CD14-positive monocyte (primary cell): ENCODE data around the gene SUSD1. TPM values are rescaled to one million over a fixed set of nuclear protein-coding genes. Genes with fewer than 3 reads are reported as not detected.

ENCODE experiments used
- DNase-seq, 3 donors: peaks; one replicate each; pipeline ENCODE4 v3.0.0-alpha.2; 2011 to 2022
- H2AFZ ChIP-seq: 2 replicates; pipeline ENCODE4 v1.6.0; 2012; ENCODE audit warnings: mild to moderate bottlenecking, low read depth, low read length, inconsistent platforms; ENCODE audit not compliant: insufficient read depth, poor library complexity, severe bottlenecking
- H3K27ac ChIP-seq, 2 donors: 1 replicate in 1 of 2; 2 replicates in 1 of 2; pipeline ENCODE4 v1.5.1; 2012 to 2013; ENCODE audit warnings: low read length in 2 of 2, control low read depth in 1 of 2, inconsistent platforms in 1 of 2, low read depth in 1 of 2, mild to moderate bottlenecking in 1 of 2
- H3K27me3 ChIP-seq, 2 donors: one replicate each; pipeline versions ENCODE4 v1.6.0 to v1.6.1; 2011 to 2013; ENCODE audit warnings: low read length in 2 of 2; ENCODE audit not compliant: control insufficient read depth in 2 of 2, insufficient read depth in 2 of 2
- H3K36me3 ChIP-seq, 2 donors: replicated peaks in 1 of 2; 1 replicate in 1 of 2; 2 replicates in 1 of 2; pipeline versions ENCODE4 v1.5.1 to v1.6.1; 2012 to 2013; ENCODE audit warnings: low read length in 2 of 2, control low read depth in 1 of 2, inconsistent platforms in 1 of 2, mild to moderate bottlenecking in 1 of 2; ENCODE audit not compliant: insufficient read depth in 2 of 2, control insufficient read depth in 1 of 2
- H3K4me1 ChIP-seq, 2 donors: 1 replicate in 1 of 2; 2 replicates in 1 of 2; pipeline versions ENCODE4 v1.5.1 to v1.6.1; 2012 to 2013; ENCODE audit warnings: low read length in 2 of 2, control low read depth in 1 of 2, inconsistent platforms in 1 of 2, mild to moderate bottlenecking in 1 of 2, moderate library complexity in 1 of 2; ENCODE audit not compliant: insufficient read depth in 2 of 2, control insufficient read depth in 1 of 2
- H3K4me2 ChIP-seq: replicated peaks from 2 replicates; pipeline ENCODE3; 2012; ENCODE audit warnings: low read length, moderate library complexity, mild to moderate bottlenecking; ENCODE audit not compliant: poor library complexity, severe bottlenecking; ENCODE audit errors: extremely low read depth
- H3K4me3 ChIP-seq, 3 experiments: fragments of 200-600 bp in 1 of 3; sonication (generic) in 1 of 3; replicated peaks in 1 of 3; 1 replicate in 2 of 3; 2 replicates in 1 of 3; pipeline ENCODE4 v1.5.1; 2011 to 2013; ENCODE audit warnings: low read length in 3 of 3, mild to moderate bottlenecking in 3 of 3, control low read depth in 2 of 3, low read depth in 2 of 3, inconsistent platforms in 1 of 3, moderate library complexity in 1 of 3
- H3K79me2 ChIP-seq: 2 replicates; pipeline ENCODE4 v1.6.0; 2012; ENCODE audit warnings: mild to moderate bottlenecking, control low read depth, inconsistent platforms, low read length, moderate library complexity; ENCODE audit not compliant: insufficient read depth
- H3K9ac ChIP-seq: 2 replicates; pipeline ENCODE4 v1.6.0; 2017; ENCODE audit warnings: low read length, mild to moderate bottlenecking; ENCODE audit not compliant: insufficient read depth, poor library complexity, severe bottlenecking
- H3K9me3 ChIP-seq, 2 donors: replicated peaks in 1 of 2; 1 replicate in 1 of 2; 2 replicates in 1 of 2; pipeline versions ENCODE4 v1.5.1 to v1.6.1; 2012 to 2013; ENCODE audit warnings: low read length in 2 of 2, control low read depth in 1 of 2; ENCODE audit not compliant: control insufficient read depth in 1 of 2, insufficient read depth in 1 of 2
- H4K20me1 ChIP-seq: 2 replicates; pipeline ENCODE4 v1.6.0; 2012; ENCODE audit warnings: mild to moderate bottlenecking, low read length, control low read depth, moderate library complexity; ENCODE audit not compliant: insufficient read depth
- H3K27ac Mint-ChIP-seq, 7 donors: one replicate each; pipeline ENCODE4 v1.8.0; 2020; ENCODE audit warnings: mild to moderate bottlenecking in 7 of 7, mixed read lengths in 7 of 7, moderate library complexity in 6 of 7, inconsistent platforms in 2 of 7
- H3K27me3 Mint-ChIP-seq, 3 donors: one replicate each; pipeline ENCODE4 v1.8.0; 2021 to 2022; ENCODE audit warnings: low read depth in 3 of 3, mild to moderate bottlenecking in 3 of 3, mixed read lengths in 3 of 3, moderate library complexity in 3 of 3, inconsistent platforms in 1 of 3
- H3K36me3 Mint-ChIP-seq, 2 donors: one replicate each; pipeline ENCODE4 v1.8.0; 2020; ENCODE audit warnings: mixed read lengths in 2 of 2, inconsistent platforms in 1 of 2, mild to moderate bottlenecking in 1 of 2
- H3K4me1 Mint-ChIP-seq: one replicate; pipeline ENCODE4 v1.8.0; 2020; ENCODE audit warnings: mild to moderate bottlenecking, mixed read lengths
- H3K4me3 Mint-ChIP-seq, 2 donors: one replicate each; pipeline ENCODE4 v1.8.0; 2020; ENCODE audit warnings: mild to moderate bottlenecking in 2 of 2, mixed read lengths in 2 of 2, moderate library complexity in 1 of 2
- H3K9me3 Mint-ChIP-seq, 7 donors: one replicate each; pipeline ENCODE4 v1.8.0; 2020 to 2022; ENCODE audit warnings: mixed read lengths in 7 of 7, mild to moderate bottlenecking in 6 of 7, moderate library complexity in 6 of 7, inconsistent platforms in 2 of 7
- WGBS: methylation state at CpG from one replicate; pipeline ENCODE4 v1.1.5; 2013; ENCODE audit warnings: missing lambda C conversion rate; ENCODE audit not compliant: insufficient coverage; 5-methylcytosine and 5-hydroxymethylcytosine counted together
- intact Hi-C, 2 donors: fragments of 100-400 bp; cut with micrococcal nuclease; formaldehyde crosslinking; loops; one replicate each; pipeline versions ENCODE4 v1.15.0 to v1.15.1; 2023
- polyA plus RNA-seq, 3 donors: library from polyadenylated mRNA; depleted of rRNA in 1 of 3; unstranded in 2 of 3; stranded (reverse) in 1 of 3; fragments of 300-500 nt in 2 of 3; fragments of >200 nt in 1 of 3; fragmentation: Illumina TruSeq in 2 of 3; gene quantifications; 1 replicate in 2 of 3; 2 replicates in 1 of 3; pipeline ENCODE4 v1.2.3, GENCODE V29; 2012 to 2021
- TF ChIP-seq, protein P1 (sequence below): fragments of 200-600 bp; IDR thresholded peaks from one replicate; pipeline ENCODE4 v1.8.0; 2022; ENCODE audit warnings: antibody characterized with exemption, mild to moderate bottlenecking

SUSD1 gene
- polyA plus RNA-seq, 3 donors, result 29.1 to 42.3 (median 30.9) TPM

DNA sequence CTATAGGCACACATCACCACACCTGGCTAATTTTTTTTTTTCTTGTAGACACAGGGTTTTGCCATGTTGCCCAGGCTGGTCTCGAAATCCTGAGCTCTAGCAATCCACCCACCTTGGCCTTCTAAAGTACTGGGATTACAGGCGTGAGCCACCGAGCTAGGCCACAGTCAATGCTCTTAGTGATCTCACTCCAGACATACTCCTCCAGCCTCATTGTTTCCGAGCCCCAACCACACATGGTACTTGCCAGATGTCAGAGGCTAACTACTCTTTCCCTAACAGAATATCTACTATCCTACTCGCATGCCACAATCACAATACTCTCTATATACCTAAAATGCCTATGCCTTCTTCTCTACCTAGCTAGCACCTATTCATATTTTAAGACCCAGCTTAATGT lies 17.1 kb downstream of the SUSD1 start:
- TF ChIP-seq, protein P1, sequence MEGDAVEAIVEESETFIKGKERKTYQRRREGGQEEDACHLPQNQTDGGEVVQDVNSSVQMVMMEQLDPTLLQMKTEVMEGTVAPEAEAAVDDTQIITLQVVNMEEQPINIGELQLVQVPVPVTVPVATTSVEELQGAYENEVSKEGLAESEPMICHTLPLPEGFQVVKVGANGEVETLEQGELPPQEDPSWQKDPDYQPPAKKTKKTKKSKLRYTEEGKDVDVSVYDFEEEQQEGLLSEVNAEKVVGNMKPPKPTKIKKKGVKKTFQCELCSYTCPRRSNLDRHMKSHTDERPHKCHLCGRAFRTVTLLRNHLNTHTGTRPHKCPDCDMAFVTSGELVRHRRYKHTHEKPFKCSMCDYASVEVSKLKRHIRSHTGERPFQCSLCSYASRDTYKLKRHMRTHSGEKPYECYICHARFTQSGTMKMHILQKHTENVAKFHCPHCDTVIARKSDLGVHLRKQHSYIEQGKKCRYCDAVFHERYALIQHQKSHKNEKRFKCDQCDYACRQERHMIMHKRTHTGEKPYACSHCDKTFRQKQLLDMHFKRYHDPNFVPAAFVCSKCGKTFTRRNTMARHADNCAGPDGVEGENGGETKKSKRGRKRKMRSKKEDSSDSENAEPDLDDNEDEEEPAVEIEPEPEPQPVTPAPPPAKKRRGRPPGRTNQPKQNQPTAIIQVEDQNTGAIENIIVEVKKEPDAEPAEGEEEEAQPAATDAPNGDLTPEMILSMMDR, result no peak
- H3K27me3 ChIP-seq, result no peaks in the 10 kb centered on the region
- no peak overlapping the region for H3K4me2 ChIP-seq
- Mint-ChIP-seq H3K4me3 (no peak overlapping the region), H3K36me3 (peaks cover 45 to 48% of the 10 kb centered on the region in 2 donors), H3K4me1 (peaks cover 20% of the 10 kb centered on the region), H3K27me3 (no peaks in the 10 kb centered on the region), H3K9me3 (peaks cover 0 to 2% (median 0%) of the 10 kb centered on the region in 7 donors), H3K27ac (peak overlapping the region in 2 of 7 donors; percentile 9 to 61)
- H3K36me3 ChIP-seq, result peaks cover 20 to 44% of the 10 kb centered on the region in 2 donors
- peaks cover 65% of the 10 kb centered on the region for H4K20me1 ChIP-seq
- intact Hi-C loops, result no loop called here
- no peak overlapping the region for H3K27ac ChIP-seq
- H3K9ac ChIP-seq, result no peak overlapping the region
- WGBS, result 96% methylated on average over 5 of the region's 5 CpGs
- H3K79me2 ChIP-seq, result peaks cover 66% of the 10 kb centered on the region
- H3K9me3 ChIP-seq, result no peaks in the 10 kb centered on the region
- no peak overlapping the region for H2AFZ ChIP-seq
- H3K4me3 ChIP-seq, result no peak overlapping the region
- peaks cover 13 to 16% of the 10 kb centered on the region in 2 donors for H3K4me1 ChIP-seq
- DNase-seq, result no peak

DNA sequence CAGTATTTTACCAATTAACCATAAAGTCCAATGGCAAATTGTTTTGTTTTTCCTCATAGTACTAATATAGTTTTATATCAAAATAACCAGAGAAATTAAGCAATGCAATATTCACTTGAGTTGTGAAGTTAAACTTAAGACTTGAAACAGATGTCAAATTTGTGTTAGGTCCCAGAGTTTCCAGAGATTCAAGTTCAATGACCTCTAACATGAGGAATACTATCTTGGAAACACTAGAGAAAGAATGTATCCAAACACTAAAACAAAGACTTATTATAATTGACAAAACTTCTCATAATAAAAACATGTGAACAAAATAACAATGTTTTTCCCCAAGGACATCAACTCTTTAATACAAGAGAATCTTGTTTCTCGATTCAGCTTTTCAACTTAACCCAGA lies 18.0 kb downstream of the SUSD1 start:
- Histone ChIP-seq H3K79me2 (peaks cover 58% of the 10 kb centered on the region), H3K4me3 (no peak overlapping the region), H3K27me3 (no peaks in the 10 kb centered on the region), H3K9ac (no peak overlapping the region), H4K20me1 (peaks cover 56% of the 10 kb centered on the region), H3K27ac (peak overlapping the region in 1 of 2 donors; percentile 31), H3K4me2 (no peak overlapping the region), H3K36me3 (peaks cover 26 to 51% of the 10 kb centered on the region in 2 donors), H3K9me3 (no peaks in the 10 kb centered on the region), H2AFZ (no peak overlapping the region), H3K4me1 (peaks cover 4 to 8% of the 10 kb centered on the region in 2 donors)
- intact Hi-C loops, result no loop called here
- H3K9me3 Mint-ChIP-seq, result peaks cover 0 to 2% (median 0%) of the 10 kb centered on the region in 7 donors
- 100% methylated on average over 1 of the region's 1 CpG for WGBS
- TF ChIP-seq, protein P1, result no peak
- DNase-seq, result no peak
- H3K36me3 Mint-ChIP-seq, result peaks cover 49 to 53% of the 10 kb centered on the region in 2 donors
- no peak overlapping the region for H3K4me3 Mint-ChIP-seq
- peaks cover 12% of the 10 kb centered on the region for H3K4me1 Mint-ChIP-seq
- peak overlapping the region in 1 of 7 donors; percentile 21 for H3K27ac Mint-ChIP-seq
- H3K27me3 Mint-ChIP-seq, result no peaks in the 10 kb centered on the region
